G401 (cell line): ENCODE measurements around the gene IRF5. TPM values are rescaled to one million over a fixed set of nuclear protein-coding genes. Genes with fewer than 3 reads are reported as not detected.
"Not testable (repeated sequence)": the region's sequence is repeated elsewhere in the genome, so short reads cannot be mapped to it uniquely, and the experiment has no call there.

ENCODE experiments used
- DNase-seq: peaks from one replicate; pipeline ENCODE4 v3.0.0-alpha.2; 2015; ENCODE audit warnings: low spot score
- in situ Hi-C: cut with HindIII; loops from 2 replicates; pipeline ENCODE4 v1.10.0; 2016; ENCODE audit warnings: low sequenced_read_pairs, mixed read lengths
- total RNA-seq: library from RNA; depleted of rRNA; stranded (reverse); fragments of >200 nt; shearing (Covaris generic); gene quantifications from 2 replicates; pipeline ENCODE4 v1.2.3, GENCODE V29; 2014

Gene IRF5
- total RNA-seq, 1 experiment from 2014 or later, result not detected

DNA sequence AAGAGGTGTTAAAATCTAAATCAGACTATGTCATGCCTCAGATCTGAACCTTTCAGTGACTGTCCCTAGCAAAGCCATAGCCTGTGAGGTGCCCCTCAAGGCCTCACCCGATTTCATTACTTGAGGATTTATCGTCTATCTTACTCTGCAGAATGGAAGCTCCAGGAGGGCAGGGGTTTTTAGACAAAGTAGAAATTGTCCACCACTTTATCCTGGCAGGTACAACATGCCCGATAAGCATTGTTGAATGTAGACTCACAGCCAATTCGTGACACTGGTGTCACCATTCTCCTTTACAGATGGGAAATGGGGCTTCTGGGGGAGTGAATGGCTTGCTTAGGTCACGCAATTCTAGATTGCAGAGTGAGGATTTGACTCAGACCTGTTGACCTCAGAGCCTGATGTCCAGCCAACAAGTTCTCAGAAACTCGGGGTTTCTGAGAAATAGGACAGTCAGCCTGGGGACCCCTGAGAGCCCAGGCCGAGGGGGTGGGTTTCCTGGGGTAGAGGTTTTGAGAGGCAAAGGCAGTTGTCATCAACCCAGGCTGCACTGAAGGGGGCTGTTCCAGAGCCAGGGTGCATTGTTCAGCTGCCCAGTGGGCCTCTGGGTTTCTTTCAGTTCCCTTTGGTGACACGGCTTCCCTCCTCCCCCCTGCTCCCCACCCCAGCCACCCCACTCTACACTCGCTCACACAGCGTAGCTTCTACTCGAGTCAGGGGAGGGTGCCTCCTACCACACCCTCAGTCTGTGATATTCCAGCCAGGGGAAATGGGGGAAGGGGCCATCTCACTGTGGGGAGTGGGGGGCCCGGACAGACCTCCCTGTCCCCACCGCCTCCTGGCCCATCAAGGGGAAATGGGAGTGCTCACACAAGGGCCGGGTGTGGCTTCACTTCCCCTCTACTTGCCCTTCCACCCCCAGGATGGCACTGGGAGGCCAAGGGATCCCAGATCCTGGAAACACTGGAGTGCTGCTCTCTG lies 3.1 kb upstream of the IRF5 start:
- in situ Hi-C loops, result no loop called here
- DNase-seq, result no peak

DNA sequence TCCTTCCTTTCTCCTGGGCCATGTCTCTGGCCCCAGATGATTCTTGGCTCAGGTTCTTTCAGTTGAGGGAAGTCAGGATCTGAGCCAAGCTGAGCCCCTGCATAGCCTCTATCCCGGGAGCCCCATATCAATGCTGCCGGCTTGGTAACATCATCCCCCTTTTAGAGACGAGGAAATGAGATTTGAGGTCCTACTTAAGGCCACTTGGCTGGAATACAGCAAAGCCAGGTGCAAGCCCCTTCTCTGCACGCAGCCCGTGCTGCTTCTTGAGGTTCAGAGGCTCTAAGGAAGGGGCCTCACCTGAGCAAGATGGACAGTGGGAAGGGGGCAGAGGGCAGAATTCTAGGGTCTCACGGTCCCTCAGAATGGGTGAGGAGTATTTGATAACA lies 2.4 kb upstream of the IRF5 start:
- no peak for DNase-seq
- in situ Hi-C loops, result no loop called here

DNA sequence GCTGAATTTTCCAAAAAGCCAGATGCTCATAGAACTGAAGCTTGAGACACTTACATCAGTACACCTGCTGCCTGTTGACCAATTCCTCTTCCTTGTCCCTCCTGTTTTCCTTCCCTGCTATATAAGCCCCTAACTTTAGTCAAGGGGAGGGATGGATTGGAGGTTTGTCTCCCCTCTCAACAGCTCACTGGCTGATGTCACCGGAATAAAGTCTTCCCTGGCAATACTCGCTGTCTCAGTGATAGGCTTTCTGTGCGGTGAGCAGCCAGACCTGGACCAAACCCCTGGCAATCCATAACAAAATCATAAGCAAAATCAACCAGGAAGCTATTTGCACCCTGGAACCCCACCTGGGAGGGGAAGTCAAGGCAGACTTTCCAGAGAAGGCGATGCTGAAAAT lies 929 bp upstream of the IRF5 start:
- in situ Hi-C loops, result no loop called here
- no peak for DNase-seq

DNA sequence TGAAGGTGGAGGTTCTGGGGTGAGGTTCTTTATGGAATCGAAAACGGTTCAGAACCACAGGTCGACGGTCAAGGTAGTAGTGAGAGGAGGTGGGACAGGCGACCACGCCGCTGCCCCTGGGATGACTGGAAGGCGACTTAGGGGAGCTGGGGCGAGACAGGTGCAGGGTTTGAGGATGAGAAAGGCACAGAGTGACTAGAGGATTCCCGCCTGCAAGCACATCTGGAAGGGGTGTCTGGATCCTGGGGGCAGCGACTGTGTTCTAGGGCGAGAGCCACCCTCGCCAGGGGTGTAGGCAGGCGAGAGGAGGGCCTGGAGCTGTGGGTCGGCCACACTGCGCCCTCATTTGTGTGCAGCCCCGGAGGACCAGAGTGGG lies 468 bp upstream of the IRF5 start:
- in situ Hi-C loops, result no loop called here
- no peak for DNase-seq

DNA sequence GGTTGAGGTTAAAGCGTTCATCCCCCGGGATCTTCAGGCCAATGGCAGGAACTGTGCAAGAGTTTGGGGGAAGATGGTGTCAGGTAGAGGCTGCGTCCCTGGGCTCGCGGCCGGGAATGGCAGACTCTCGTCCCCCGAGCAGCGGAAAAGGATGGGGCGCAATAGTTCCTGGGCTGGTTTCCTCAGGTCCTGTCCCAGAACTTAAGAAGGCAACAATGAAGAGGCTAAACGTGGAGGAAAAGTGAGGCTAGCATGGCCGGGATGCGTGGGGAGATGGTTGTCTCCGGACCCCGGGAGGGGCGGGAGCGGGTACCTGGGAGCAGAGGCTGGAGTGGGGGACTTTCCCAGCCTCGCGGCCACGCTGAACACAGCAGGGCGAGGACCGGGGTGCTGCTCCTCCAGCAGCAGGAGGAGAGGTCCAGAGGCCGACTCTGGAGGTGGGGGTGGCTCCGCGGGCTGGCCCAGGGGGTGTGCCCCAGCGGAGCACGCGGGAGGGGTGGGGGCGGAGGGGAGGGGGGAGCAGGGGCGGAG lies 882 bp downstream of the IRF5 start:
- in situ Hi-C loops, result no loop called here
- no peak for DNase-seq

DNA sequence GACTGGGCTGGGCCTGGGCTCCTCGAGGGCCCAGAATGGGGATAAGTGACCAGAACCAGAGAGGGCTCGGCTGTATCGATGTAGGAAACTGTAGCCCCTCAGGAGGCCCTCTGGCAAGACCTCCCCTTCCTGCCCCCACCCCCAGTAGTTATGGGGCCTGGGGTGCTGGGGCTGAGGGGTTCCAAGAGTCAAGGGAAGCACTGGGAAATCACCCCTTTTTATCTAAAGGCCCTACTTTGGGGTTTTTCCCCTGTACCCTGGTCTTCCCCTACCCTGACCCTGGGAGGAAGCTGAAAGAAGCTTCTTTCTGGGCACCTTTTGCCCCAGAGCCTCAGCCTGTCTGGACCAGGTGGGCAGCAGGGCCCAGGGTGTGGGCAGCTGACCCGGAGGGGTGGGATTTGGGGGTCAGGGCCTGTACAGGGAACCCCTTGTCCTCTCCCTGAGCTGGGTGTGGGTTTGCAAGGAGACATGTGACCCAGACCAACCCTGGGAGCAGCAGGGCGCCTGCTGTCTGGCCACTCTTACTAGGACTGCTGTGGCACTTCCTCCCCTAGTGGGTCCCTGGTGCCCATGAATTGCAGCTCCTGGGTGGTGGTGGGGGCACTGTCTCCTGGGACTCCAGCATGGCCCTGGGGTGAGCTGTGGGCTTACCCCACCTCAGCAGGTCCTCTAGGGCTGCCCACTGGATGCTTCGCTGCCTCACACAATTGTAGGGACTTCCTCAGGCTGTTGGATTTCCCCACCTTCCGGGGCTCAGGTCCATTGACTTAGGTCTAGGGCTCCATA lies 1.5 kb downstream of the IRF5 start:
- in situ Hi-C loops, result no loop called here
- DNase-seq, result no peak

DNA sequence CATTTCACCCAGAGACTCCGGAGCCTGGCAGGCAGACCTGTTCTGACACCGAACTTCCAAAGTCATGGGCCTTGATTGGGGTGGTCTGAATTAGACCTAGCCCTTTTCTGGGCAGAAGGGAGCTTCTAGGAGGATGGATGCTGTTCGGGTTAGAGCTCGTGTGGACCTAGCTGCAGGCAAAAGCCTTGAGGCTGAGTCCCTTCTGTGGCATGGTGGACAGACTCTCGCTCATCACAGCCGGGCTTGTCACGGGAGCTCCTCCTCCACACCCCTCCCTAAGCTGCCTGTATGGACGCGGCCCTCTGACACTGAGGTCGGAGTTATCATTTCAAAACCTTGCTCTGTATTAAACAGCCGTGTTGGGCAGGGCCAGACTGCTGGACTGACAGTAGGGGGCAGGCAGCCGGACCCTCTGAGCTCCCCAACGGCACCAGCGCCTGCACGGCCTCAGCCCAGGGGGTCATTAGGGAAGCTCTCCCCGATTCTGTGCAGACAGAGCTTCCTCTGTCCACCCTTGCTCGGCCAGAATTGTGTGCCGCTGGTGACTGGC lies 2.2 kb downstream of the IRF5 start:
- DNase-seq, result no peak
- in situ Hi-C loops, result no loop called here

DNA sequence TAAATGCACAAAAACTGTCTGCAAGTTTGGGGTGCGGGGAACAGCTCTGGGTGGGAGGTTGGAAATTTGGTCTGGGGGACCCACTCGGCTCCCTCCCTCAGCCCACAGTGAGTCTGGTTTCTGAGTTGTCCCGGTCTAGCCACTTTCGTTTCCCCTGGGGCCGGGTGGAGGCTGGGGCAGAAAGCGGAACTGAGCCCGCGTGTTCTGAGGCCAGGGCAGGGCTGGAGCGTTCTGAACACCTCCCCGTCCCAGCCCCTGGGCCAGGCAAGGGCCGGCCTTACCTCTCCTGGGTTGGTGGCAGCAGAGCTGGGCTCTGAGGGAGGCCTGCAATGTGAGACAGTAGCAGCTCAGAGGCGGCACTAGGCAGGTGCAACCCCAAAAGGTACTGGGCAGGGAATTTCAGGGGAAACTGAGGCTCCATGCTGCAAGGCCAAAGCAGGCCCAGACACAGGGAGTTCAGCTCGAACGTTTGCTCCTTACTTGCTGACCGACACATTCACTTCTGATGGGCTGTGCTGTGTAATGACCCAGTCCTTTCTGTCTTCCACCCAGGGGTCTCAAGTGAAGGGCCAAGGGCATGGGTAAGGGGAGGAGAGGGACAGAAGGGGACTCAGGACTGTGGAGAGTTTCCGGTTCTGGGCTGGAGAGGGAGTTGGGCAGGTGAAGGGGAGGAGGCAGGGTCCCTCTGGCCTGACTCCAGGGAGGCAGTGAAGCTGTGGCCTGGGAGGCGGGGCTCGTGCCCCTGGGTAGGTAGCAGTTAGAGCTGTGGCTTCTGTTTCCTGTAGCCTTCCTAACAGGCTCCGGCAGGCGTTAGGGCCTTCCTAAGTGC lies 3.0 kb downstream of the IRF5 start:
- in situ Hi-C loops, result no loop called here
- DNase-seq, result no peak

DNA sequence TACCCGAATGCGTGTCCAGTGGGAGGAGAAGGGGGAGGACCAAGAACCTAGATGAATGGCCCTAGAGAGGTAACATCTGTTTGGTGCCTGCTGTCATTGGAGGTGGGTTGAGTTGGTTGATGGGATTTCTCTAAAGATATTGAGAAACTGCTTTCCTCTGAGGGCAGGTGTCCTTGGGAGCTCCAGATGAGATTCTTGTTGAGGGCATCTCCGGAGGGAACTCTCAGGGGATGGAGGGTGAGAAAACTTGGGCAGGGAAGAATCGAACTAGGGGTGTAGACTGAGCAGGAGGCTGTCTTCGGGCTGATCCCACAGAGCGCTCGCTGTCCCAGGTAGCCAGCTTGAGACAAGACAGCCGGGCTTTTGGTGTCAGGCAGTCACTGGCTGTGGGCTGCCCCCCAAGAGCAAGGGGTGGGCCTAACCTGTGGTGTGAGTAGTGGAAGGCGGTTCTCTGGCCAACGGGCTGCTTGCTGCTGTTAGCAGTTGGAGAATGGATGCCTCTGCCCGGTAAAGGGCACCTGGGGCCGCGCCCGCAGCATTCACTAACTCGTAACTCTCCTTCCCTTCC lies 3.7 kb downstream of the IRF5 start:
- in situ Hi-C loops, result no loop called here
- no peak for DNase-seq

DNA sequence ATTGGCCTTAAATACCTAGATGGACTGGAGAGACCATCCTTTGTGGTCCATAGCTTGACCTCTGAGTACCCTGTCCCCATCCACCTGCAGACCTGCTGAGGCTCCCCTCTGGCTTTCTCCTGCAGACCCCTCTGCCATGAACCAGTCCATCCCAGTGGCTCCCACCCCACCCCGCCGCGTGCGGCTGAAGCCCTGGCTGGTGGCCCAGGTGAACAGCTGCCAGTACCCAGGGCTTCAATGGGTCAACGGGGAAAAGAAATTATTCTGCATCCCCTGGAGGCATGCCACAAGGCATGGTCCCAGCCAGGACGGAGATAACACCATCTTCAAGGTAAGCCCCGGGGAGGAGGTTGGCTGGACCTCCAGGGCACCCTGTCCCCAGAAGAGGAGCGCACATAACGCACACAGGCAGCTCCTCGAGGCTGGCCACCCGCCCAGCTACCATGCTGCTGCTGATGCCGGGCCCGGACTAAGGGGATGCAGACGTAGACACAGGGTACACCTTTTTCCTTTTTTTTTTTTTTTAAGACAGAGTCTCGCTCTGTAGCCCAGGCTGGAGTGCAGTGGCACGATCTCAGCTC lies 4.3 kb downstream of the IRF5 start:
- DNase-seq, result no peak
- in situ Hi-C loops, result no loop called here

DNA sequence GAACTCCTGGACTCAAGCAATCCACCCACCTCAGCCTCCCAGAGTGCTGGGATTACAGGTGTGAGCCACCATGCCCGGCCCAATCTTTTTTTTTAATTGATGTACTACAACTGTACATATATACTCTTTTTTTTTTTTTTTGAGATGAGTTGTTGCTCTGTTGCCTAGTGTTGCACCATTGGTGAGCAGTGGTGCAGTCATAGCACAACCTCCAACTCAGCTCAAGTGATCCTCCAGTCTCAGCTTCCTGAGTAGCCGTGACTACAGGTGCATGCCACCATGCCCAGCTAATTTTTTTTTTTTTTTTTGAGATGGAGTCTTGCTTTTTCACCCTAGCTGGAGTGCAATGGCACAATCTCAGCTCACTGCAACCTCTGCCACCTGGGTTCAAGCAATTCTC lies 5.5 kb downstream of the IRF5 start:
- in situ Hi-C loops, DNase-seq: not testable (repeated sequence)

DNA sequence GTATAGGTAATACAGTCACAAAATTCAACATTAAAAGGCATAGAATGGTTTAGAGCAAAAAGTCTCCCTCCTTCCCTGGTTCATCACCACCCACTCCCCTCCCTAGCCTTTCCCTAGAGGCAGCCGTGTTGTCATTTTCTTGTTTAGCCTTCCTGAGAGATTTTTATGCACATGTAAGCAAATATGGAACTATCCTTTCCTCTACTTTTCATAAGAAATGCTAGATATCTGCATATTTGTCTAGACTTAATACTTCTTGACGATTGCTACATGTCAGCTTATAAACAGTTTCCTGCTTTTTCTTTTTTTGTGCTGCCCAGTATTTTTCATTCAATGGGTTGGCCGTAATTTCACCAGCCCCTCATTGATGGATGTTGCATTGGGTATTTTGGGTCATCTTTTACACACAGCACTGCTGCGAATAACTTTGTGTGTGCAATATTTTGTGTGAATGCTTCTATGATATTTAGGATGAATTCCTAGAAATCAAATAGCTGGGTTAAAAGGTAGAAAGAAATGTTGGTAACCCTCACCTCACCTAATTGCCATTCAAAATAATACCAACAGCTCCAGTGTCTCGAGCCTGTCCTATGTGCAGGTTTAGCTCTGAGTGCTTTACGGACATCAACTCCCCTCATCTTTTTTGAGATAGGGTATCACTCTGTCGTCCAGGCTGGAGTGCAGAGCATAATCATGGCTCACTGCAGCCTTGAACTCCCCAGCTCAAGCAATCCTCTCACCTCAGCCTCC lies 6.9 kb downstream of the IRF5 start:
- in situ Hi-C loops, result no loop called here
- no peak for DNase-seq

DNA sequence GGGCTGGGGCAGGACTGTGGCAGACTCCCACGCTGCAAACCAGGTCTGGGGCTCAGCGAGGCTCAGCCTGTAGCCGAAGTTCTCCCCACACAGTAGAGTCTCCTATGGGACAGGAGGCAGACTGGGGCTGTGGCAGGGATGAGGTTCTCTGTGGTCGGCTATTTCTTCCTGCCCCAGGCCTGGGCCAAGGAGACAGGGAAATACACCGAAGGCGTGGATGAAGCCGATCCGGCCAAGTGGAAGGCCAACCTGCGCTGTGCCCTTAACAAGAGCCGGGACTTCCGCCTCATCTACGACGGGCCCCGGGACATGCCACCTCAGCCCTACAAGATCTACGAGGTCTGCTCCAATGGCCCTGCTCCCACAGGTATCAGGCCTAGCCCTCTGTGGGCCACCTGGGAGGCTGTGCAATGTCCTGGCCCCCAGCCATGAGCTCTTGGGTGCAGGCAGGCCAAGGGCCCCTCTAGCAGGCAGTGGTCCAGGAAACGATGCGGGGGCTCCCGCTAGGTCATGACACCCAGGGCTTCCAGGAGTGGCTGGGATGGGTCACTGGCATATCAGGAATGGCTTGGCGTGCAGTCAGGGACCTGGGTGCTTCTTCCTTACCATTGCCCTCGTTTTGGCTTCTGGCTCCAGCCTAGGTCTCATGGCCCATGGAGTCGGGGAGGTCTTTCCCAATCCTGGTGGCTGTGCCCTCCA lies 8.1 kb downstream of the IRF5 start:
- in situ Hi-C loops, result no loop called here
- no peak for DNase-seq

DNA sequence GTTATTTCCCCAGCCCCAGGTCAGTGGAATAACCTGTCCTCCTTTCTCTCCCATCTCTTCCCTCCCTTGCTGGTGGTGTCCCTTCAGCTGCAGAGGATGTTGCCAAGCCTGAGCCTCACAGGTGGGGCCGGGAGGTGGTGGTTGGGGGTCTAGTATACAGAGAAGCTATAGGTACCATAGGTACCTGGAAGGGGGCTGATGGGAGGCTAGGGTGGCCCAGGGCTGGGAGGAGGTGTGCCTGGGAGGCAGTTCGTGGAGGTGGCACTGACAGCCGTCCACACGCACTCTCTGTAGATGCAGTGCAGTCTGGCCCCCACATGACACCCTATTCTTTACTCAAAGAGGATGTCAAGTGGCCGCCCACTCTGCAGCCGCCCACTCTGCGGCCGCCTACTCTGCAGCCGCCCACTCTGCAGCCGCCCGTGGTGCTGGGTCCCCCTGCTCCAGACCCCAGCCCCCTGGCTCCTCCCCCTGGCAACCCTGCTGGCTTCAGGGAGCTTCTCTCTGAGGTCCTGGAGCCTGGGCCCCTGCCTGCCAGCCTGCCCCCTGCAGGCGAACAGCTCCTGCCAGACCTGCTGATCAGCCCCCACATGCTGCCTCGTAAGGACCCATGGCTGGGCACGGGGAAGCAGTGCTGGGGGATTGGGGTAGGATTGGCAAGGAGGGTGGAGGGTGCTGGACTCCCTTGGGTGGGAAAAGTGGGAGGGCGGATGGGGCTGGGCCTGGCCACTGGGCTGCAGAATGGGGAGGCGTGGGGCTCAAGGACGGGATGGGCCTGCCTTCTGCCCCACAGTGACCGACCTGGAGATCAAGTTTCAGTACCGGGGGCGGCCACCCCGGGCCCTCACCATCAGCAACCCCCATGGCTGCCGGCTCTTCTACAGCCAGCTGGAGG lies 9.5 kb downstream of the IRF5 start:
- no peak for DNase-seq
- in situ Hi-C loops, result no loop called here

DNA sequence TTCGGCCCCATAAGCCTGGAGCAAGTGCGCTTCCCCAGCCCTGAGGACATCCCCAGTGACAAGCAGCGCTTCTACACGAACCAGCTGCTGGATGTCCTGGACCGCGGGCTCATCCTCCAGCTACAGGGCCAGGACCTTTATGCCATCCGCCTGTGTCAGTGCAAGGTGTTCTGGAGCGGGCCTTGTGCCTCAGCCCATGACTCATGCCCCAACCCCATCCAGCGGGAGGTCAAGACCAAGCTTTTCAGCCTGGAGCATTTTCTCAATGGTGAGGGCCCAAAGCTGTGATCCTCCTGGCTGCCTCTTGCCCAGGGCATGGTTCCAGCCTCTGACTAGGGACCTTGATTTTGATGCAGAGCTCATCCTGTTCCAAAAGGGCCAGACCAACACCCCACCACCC lies 10.1 kb downstream of the IRF5 start:
- in situ Hi-C loops, result no loop called here
- no peak for DNase-seq

DNA sequence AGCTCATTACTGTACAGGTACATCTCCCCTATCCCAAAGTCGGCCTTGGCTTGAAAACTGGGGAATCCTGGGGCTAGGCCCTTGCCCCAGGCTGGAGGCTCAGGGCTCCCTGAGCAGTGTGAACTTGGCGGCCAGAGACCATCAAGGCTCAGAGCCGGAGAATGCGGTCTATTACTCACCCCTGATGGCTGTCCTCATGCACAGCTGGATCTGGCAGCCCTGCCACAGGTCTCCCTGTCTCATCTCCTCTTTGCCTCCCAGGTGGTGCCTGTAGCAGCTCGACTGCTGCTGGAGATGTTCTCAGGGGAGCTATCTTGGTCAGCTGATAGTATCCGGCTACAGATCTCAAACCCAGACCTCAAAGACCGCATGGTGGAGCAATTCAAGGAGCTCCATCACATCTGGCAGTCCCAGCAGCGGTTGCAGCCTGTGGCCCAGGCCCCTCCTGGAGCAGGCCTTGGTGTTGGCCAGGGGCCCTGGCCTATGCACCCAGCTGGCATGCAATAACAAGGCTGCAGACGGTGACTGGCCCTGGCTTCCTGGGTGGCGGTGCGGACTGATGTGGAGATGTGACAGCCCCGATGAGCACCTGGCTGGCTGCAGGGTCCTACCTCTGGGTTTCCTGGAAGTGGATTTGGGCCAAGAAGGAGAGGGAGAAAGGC lies 10.7 kb downstream of the IRF5 start:
- in situ Hi-C loops, result no loop called here
- no peak for DNase-seq
